PFSK-1 (cell line): ENCODE results near the gene TNFRSF11A.

Experiments used
- FOXP2 ChIP-seq: optimal IDR thresholded peaks from 2 replicates; pipeline ENCODE3; 2011; ENCODE audit warnings: borderline replicate concordance, control low read depth, inconsistent platforms; ENCODE audit not compliant: insufficient read depth; ENCODE audit errors: extremely low read length, extremely low read depth
- POLR2AphosphoS5 ChIP-seq: IDR thresholded peaks from 2 replicates; pipeline ENCODE4 v1.6.1; 2012; ENCODE audit warnings: low read depth, mild to moderate bottlenecking, control low read depth, low read length, moderate library complexity
- SIN3A ChIP-seq: IDR thresholded peaks from 2 replicates; pipeline ENCODE4 v1.6.1; 2012; ENCODE audit warnings: mild to moderate bottlenecking, low read length, moderate library complexity, borderline replicate concordance; ENCODE audit not compliant: insufficient read depth
- TAF1 ChIP-seq: IDR thresholded peaks from 2 replicates; pipeline ENCODE4 v1.6.1; 2012; ENCODE audit warnings: low read length, control low read depth, borderline replicate concordance; ENCODE audit not compliant: insufficient read depth
- TF ChIP-seq, protein P1 (sequence below), 2 experiments: IDR thresholded peaks; 2 replicates each; pipeline versions ENCODE4 v1.6.1 to v1.8.0; 2011 to 2012; ENCODE audit warnings: low read depth in 2 of 2, low read length in 2 of 2, control low read depth in 1 of 2, inconsistent platforms in 1 of 2, mild to moderate bottlenecking in 1 of 2, moderate library complexity in 1 of 2; ENCODE audit not compliant: insufficient read depth in 1 of 2

The TNFRSF11A gene

DNA sequence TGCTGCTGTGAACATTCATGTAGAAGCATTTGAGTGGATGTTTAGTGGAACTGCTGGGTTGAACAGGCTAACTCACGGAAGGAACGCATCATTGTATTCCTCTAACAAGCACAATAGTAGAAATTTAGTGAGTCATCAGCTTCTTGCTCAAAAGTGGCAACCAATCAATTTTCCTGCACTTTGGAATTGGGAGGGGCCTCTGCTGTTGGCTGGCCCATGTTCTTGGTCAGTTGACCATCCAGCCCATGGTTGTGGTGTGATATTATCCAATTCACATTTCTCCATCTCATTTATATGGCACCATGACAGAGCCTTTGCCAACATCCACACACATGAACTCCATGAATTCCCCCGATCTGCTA, 95.0 kb downstream of the TNFRSF11A start:
- TF ChIP-seq FOXP2, result no peak
- TF ChIP-seq, protein P1, sequence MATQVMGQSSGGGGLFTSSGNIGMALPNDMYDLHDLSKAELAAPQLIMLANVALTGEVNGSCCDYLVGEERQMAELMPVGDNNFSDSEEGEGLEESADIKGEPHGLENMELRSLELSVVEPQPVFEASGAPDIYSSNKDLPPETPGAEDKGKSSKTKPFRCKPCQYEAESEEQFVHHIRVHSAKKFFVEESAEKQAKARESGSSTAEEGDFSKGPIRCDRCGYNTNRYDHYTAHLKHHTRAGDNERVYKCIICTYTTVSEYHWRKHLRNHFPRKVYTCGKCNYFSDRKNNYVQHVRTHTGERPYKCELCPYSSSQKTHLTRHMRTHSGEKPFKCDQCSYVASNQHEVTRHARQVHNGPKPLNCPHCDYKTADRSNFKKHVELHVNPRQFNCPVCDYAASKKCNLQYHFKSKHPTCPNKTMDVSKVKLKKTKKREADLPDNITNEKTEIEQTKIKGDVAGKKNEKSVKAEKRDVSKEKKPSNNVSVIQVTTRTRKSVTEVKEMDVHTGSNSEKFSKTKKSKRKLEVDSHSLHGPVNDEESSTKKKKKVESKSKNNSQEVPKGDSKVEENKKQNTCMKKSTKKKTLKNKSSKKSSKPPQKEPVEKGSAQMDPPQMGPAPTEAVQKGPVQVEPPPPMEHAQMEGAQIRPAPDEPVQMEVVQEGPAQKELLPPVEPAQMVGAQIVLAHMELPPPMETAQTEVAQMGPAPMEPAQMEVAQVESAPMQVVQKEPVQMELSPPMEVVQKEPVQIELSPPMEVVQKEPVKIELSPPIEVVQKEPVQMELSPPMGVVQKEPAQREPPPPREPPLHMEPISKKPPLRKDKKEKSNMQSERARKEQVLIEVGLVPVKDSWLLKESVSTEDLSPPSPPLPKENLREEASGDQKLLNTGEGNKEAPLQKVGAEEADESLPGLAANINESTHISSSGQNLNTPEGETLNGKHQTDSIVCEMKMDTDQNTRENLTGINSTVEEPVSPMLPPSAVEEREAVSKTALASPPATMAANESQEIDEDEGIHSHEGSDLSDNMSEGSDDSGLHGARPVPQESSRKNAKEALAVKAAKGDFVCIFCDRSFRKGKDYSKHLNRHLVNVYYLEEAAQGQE (IDR thresholded peaks at IDR 0.05; ENCODE audit: insufficient read depth in 1 of 2, low read depth in 2 of 2, low read length in 2 of 2), result no peak
- no peak for TF ChIP-seq TAF1
- no peak for TF ChIP-seq POLR2AphosphoS5
- no peak for TF ChIP-seq SIN3A

DNA sequence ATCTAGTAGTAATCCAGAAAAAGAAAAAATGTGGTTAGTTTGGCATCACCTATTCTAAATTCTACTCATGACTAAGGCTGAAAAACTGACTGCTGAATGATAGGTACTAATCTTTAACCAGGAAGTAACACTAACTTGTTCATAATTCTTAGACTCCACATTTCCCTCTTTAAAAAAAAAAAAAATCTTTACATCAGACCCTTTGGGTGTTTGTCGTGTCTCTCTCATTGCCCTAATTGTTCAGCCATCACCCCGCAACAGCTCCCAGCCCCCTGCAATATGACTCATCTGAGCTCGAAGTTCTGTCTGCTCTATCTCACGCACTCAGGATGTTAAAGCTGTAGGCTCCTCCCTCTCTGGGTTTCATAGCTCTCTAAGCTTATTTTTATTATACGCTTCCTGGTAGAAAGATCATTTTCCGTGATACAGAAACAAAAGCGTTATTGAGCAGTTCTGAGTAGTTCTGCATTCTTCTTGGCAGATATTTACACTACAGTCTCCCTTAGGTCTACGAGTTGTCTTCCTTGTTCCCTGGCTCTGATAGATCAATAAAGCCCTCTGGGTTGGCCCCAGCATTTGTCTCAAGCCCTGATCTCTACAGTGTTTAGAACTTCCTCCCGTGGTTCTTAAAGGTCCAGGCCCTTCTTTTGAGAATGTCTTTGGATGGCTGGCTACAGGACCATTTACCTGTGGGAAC, 95.6 kb downstream of the TNFRSF11A start:
- TF ChIP-seq FOXP2 (no peak), SIN3A (no peak), POLR2AphosphoS5 (no peak)
- TF ChIP-seq, protein P1 (IDR thresholded peaks at IDR 0.05; ENCODE audit: insufficient read depth in 1 of 2, low read depth in 2 of 2, low read length in 2 of 2), result no peak

DNA sequence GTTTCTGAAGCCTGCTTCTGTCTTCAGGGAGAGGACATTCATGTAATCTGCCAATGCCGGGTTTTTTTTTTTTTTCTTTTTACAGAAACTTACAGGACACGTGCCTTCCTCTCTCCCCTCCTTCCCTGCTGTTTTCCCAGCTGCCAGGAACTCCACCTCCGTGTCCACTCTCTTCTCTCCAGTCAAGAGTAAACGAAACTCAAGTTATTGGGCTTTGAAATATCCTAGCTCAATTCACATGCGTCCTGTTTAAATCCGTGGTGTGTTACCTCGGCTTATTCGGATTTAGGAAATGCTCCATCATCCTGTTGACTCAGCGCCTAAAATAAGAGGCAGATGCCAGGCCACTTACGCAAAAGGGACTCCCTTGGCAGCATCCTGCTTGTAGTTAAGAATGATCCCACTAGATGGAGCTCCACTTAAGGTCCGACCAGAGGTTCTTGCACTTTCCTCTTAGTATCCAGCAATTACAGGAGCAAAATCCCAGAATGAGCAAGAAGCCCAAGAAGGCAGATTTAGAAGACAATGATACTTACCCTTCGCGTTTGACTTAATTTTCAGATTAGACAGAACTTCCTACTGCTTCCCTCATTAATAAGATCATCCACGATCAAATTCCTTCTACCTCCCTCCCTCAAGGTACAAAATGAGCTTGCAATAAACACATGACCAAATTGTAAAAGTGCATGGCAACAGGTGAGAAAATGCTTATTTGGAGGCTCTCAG, 100.5 kb downstream of the TNFRSF11A start:
- TF ChIP-seq, protein P1 (IDR thresholded peaks at IDR 0.05; ENCODE audit: insufficient read depth in 1 of 2, low read depth in 2 of 2, low read length in 2 of 2), result no peak
- TF ChIP-seq SIN3A (no peak), TAF1 (no peak), FOXP2 (no peak), POLR2AphosphoS5 (no peak)

DNA sequence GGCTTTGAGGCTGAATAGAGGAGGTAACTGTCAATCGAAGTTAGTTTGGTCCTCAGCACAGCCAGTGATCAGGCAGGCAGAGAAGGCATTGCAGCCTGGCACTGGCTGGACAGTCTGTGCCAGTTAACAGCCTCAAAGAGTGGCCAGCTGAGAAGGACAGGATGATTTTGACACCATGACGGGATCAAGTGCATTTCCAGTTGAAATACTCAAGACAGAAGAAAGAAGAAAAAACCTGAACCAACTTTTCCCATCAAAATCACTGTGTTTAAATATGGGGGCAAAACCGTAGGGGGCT, 101.0 kb downstream of the TNFRSF11A start:
- TF ChIP-seq SIN3A (no peak), POLR2AphosphoS5 (no peak), FOXP2 (no peak), TAF1 (no peak)
- TF ChIP-seq, protein P1 (IDR thresholded peaks at IDR 0.05; ENCODE audit: insufficient read depth in 1 of 2, low read depth in 2 of 2, low read length in 2 of 2), result no peak
